GM18520 (cell line): ENCODE results near the gene RAB24.
"Not testable (repeated sequence)": the region's sequence is repeated elsewhere in the genome, so short reads cannot be mapped to it uniquely, and the experiment has no call there.

Experiments
- ATAC-seq: cut with Tn5 transposase; IDR thresholded peaks from one replicate; pipeline ENCODE4 v1.9.1; 2021; ENCODE audit not compliant: unreplicated experiment

The RAB24 gene

GRCh38 chr5:177311723-177312648 lies 8.5 kb upstream of the RAB24 start, which contains the start of gene MXD3:
TSS of gene MXD3 (minus strand) at chr5:177311898. CDS start at chr5:177311830, 68 bp downstream.
- ATAC-seq, result peak; percentile 75

GRCh38 chr5:177311392-177311722 lies 7.8 kb upstream of the RAB24 start:
- no peak for ATAC-seq

- ATAC-seq, result no peak
These were observed 7.4 kb upstream of the RAB24 start for GRCh38 chr5:177310757-177311391.

- ATAC-seq, result no peak
These were observed 6.8 kb upstream of the RAB24 start for GRCh38 chr5:177310332-177310731.

GRCh38 chr5:177309351-177310191 lies 6.1 kb upstream of the RAB24 start:
- no peak for ATAC-seq

- no peak for ATAC-seq
These were observed 5.2 kb upstream of the RAB24 start for GRCh38 chr5:177308740-177309139.

- no peak for ATAC-seq
These were observed 4.2 kb upstream of the RAB24 start for GRCh38 chr5:177307544-177308363.

- no peak for ATAC-seq
These were observed 3.4 kb upstream of the RAB24 start for GRCh38 chr5:177306674-177307543.

- ATAC-seq, result not testable (repeated sequence)
These were observed 2.7 kb upstream of the RAB24 start for GRCh38 chr5:177306103-177306640.

- no peak for ATAC-seq
These were observed 1.0 kb upstream of the RAB24 start for GRCh38 chr5:177304392-177305119.

GRCh38 chr5:177303925-177304391 lies 439 bp upstream of the RAB24 start:
- ATAC-seq, result no peak

- no peak for ATAC-seq
These were observed 987 bp downstream of the RAB24 start for GRCh38 chr5:177302354-177303110.

- ATAC-seq, result no peak
These were observed 1.9 kb downstream of the RAB24 start for GRCh38 chr5:177301503-177302165.

- ATAC-seq, result no peak
These were observed 2.6 kb downstream of the RAB24 start for GRCh38 chr5:177300951-177301350.

- no peak for ATAC-seq
These were observed 3.2 kb downstream of the RAB24 start for GRCh38 chr5:177300236-177300880.

GRCh38 chr5:177299697-177300096 lies 3.8 kb downstream of the RAB24 start:
- ATAC-seq, result no peak

GRCh38 chr5:177297922-177298321 lies 5.6 kb downstream of the RAB24 start:
- no peak for ATAC-seq
